Nephron (organoid): ENCODE data around the gene ALAS1.

Source experiments
- H3K27ac Mint-ChIP-seq, 3 experiments: 2 replicates each; pipeline ENCODE4 v1.8.0; 2020; ENCODE audit warnings: mixed read lengths in 3 of 3, mild to moderate bottlenecking in 2 of 3, moderate library complexity in 1 of 3
- H3K27me3 Mint-ChIP-seq: 2 replicates; pipeline ENCODE4 v1.8.0; 2021; ENCODE audit warnings: low read depth, mild to moderate bottlenecking, moderate library complexity, mixed read lengths
- H3K36me3 Mint-ChIP-seq: 2 replicates; pipeline ENCODE4 v1.8.0; 2020; ENCODE audit warnings: low read depth, mixed read lengths
- H3K4me1 Mint-ChIP-seq: 2 replicates; pipeline ENCODE4 v1.8.0; 2020; ENCODE audit warnings: mixed read lengths
- H3K4me3 Mint-ChIP-seq, 3 experiments: 2 replicates each; pipeline ENCODE4 v1.8.0; 2020; ENCODE audit warnings: mild to moderate bottlenecking in 3 of 3, mixed read lengths in 3 of 3, moderate library complexity in 2 of 3
- H3K9me3 Mint-ChIP-seq: 2 replicates; pipeline ENCODE4 v1.8.0; 2020; ENCODE audit warnings: mixed read lengths
- CTCF ChIP-seq, 3 experiments: fragments of 200-600 bp; sonication (generic); IDR thresholded peaks; one replicate each; pipeline ENCODE4 v1.5.0; 2021; ENCODE audit warnings: antibody characterized with exemption in 3 of 3; ENCODE audit not compliant: unreplicated experiment in 3 of 3

Gene ALAS1

GRCh38 chr3:52236424-52236886, 38.5 kb downstream of the ALAS1 start:
- peaks cover 25% of the 10 kb centered on the region for H3K4me1 Mint-ChIP-seq
- no peak overlapping the region for H3K27ac Mint-ChIP-seq
- no peaks in the 10 kb centered on the region for H3K36me3 Mint-ChIP-seq
- H3K9me3 Mint-ChIP-seq = no peaks in the 10 kb centered on the region
- no peak for TF ChIP-seq CTCF (IDR thresholded peaks at IDR 0.05; ENCODE audit: unreplicated experiment in 3 of 3)
- H3K4me3 Mint-ChIP-seq = peak overlapping the region; percentile 50 to 99 (median 57)
- H3K27me3 Mint-ChIP-seq = no peaks in the 10 kb centered on the region

- no peak for TF ChIP-seq CTCF (IDR thresholded peaks at IDR 0.05; ENCODE audit: unreplicated experiment in 3 of 3)
- Mint-ChIP-seq H3K36me3 (no peaks in the 10 kb centered on the region), H3K4me3 (peak overlapping the region; percentile 67 to 99 (median 99)), H3K4me1 (peaks cover 25% of the 10 kb centered on the region), H3K27ac (no peak overlapping the region), H3K9me3 (no peaks in the 10 kb centered on the region), H3K27me3 (no peaks in the 10 kb centered on the region)
Observed at GRCh38 chr3:52237006-52237656, 39.2 kb downstream of the ALAS1 start.

- Mint-ChIP-seq H3K27me3 (no peaks in the 10 kb centered on the region), H3K4me3 (peak overlapping the region; percentile 95 to 99 (median 99)), H3K9me3 (no peaks in the 10 kb centered on the region), H3K36me3 (no peaks in the 10 kb centered on the region), H3K4me1 (peaks cover 25% of the 10 kb centered on the region), H3K27ac (no peak overlapping the region)
- TF ChIP-seq CTCF (IDR thresholded peaks at IDR 0.05; ENCODE audit: unreplicated experiment in 3 of 3) = no peak
Observed at GRCh38 chr3:52237657-52238172, 39.8 kb downstream of the ALAS1 start.

GRCh38 chr3:52238193-52238760, 40.3 kb downstream of the ALAS1 start:
- no peaks in the 10 kb centered on the region for H3K27me3 Mint-ChIP-seq
- peak overlapping the region; percentile 95 to 99 (median 99) for H3K4me3 Mint-ChIP-seq
- no peaks in the 10 kb centered on the region for H3K36me3 Mint-ChIP-seq
- no peak for TF ChIP-seq CTCF (IDR thresholded peaks at IDR 0.05; ENCODE audit: unreplicated experiment in 3 of 3)
- no peaks in the 10 kb centered on the region for H3K9me3 Mint-ChIP-seq
- H3K4me1 Mint-ChIP-seq = peaks cover 25% of the 10 kb centered on the region
- peak overlapping the region; percentile 83 to 95 (median 89) for H3K27ac Mint-ChIP-seq

GRCh38 chr3:52238761-52239701, 41.1 kb downstream of the ALAS1 start, which contains the start of gene TWF2:
Gene TWF2 (minus strand): TSS chr3:52239158. CDS start chr3:52239016, 142 bp downstream.
- peaks cover 25% of the 10 kb centered on the region for H3K4me1 Mint-ChIP-seq
- H3K4me3 Mint-ChIP-seq = peak within 1 kb of the TSS; percentile 95 to 99 (median 99)
- H3K27ac Mint-ChIP-seq = peak within 1 kb of the TSS; percentile 83 to 95 (median 89)
- no peaks in the 10 kb centered on the region for H3K9me3 Mint-ChIP-seq
- no peaks in the 10 kb centered on the region for H3K36me3 Mint-ChIP-seq
- TF ChIP-seq CTCF (IDR thresholded peaks at IDR 0.05; ENCODE audit: unreplicated experiment in 3 of 3) = peak; percentile 11 to 31 (median 28)
- no peaks in the 10 kb centered on the region for H3K27me3 Mint-ChIP-seq
